ENCODE data around the gene HNRNPA3.

HNRNPA3 gene

DNA sequence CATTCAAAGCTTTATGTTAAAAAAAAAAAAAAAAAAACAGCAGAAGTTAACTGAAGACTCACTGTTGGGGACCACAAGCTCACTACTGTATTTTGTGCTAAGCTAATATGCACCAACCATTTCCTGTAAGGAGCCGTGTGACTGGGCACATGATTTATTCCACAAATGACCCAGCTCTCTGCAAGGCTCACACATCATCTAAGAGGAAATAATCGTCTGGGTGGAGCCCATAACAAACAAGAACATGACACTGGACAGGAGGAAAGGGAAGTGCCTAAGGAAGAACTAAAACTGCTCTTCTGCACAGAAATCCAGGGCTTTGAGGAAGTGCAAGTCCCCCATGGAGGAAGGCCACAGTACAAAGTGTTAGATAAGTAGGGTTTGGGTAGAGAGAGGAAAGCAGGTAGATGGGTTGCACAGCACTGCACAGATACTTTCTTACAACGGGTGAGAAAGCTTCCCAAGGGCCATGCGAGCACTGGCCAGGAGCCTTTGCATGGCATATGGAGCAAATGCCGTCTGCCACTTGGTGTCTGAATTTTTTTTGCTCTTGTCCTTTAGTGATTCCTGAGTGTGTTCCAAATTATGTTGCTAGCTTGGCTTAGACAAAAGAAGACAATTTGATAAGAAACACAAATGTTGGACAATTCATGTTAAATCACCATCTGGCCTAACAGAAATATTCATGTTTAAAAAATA lies 27.5 kb downstream of the HNRNPA3 start:
- no CpG with 5 or more reads among the region's 5 CpGs for WGBS, 2 donors (ENCODE audit: extremely low coverage in 2 of 2, insufficient read length in 2 of 2, insufficient replicate concordance in 1 of 2)
- peaks cover 2 to 45% of the 10 kb centered on the region in 2 donors for H3K36me3 ChIP-seq (replicated peaks in 1 of 2; ENCODE audit: control insufficient read depth in 2 of 2, insufficient read depth in 2 of 2, low read length in 2 of 2)
- H3K4me1 ChIP-seq (ENCODE audit: control insufficient read depth in 2 of 2, insufficient read depth in 1 of 2, low read depth in 1 of 2, low read length in 2 of 2) = peaks cover 6 to 8% of the 10 kb centered on the region in 2 donors
- no peak for DNase-seq (ENCODE audit: low spot score)
- H3K23ac ChIP-seq (ENCODE audit: low read depth, low read length, poor library complexity) = peak overlapping the region; percentile 37
- H3K27me3 ChIP-seq (ENCODE audit: control insufficient read depth in 3 of 3, insufficient read depth in 3 of 3, low read depth in 1 of 3, low read length in 3 of 3) = no peaks in the 10 kb centered on the region
- H2BK5ac ChIP-seq (ENCODE audit: low read length) = no peak overlapping the region
- H2AFZ ChIP-seq (ENCODE audit: low read length) = no peak overlapping the region
- H3K4me3 ChIP-seq (ENCODE audit: low read length in 2 of 2) = no peak overlapping the region
- no peak overlapping the region for H3K4me2 ChIP-seq (ENCODE audit: insufficient read depth, low read length, poor library complexity, severe bottlenecking)
- no peak overlapping the region for H2BK15ac ChIP-seq (ENCODE audit: low read length)
- no peak overlapping the region for H3K9ac ChIP-seq (ENCODE audit: low read depth, low read length, poor library complexity)
- H3K27ac ChIP-seq (replicated peaks; ENCODE audit: low read length) = no peak overlapping the region
- H2BK120ac ChIP-seq (ENCODE audit: low read depth, low read length) = no peak overlapping the region
- H2AK5ac ChIP-seq (ENCODE audit: low read depth, low read length) = no peak overlapping the region
- H3K79me1 ChIP-seq (ENCODE audit: low read depth, low read length) = no peaks in the 10 kb centered on the region
- H3K14ac ChIP-seq (ENCODE audit: low read length) = no peak overlapping the region
- no peak overlapping the region for H4K91ac ChIP-seq (ENCODE audit: low read depth, low read length, poor library complexity)
- peaks cover 0 to 1% of the 10 kb centered on the region in 2 donors for H3K9me3 ChIP-seq (replicated peaks in 1 of 2; ENCODE audit: control insufficient read depth in 2 of 2, insufficient read depth in 1 of 2, low read depth in 1 of 2, low read length in 2 of 2)
- no peak overlapping the region for H3K4ac ChIP-seq (ENCODE audit: low read length)
- H2BK12ac ChIP-seq (ENCODE audit: low read length) = no peak overlapping the region
- H3K18ac ChIP-seq (ENCODE audit: low read length) = no peak overlapping the region
- no peak overlapping the region for H4K8ac ChIP-seq (ENCODE audit: low read depth, low read length)

DNA sequence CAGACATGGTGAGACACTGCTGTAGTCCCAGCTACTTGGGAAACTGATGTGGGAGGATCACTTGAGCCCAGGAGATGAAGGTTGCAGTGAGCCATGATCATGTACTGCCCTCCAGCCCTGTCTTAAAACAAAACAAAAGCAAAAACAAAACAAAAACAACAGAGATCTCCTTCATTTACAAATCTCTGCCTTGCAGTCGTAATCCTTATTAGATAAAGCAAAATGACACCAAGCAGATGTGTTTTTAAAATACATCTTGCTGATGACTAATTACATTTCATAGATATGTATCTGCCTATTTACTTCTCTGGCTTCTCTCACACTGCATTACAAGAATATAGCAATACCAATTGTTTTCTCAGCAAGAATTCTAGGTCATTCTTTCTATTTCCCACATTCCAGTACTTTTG lies 29.1 kb downstream of the HNRNPA3 start:
- Histone ChIP-seq H3K14ac (ENCODE audit: low read length) (no peak overlapping the region), H3K79me1 (ENCODE audit: low read depth, low read length) (no peaks in the 10 kb centered on the region), H2AFZ (ENCODE audit: low read length) (no peak overlapping the region), H3K27ac (replicated peaks; ENCODE audit: low read length) (no peak overlapping the region), H3K23ac (ENCODE audit: low read depth, low read length, poor library complexity) (no peak overlapping the region), H2BK12ac (ENCODE audit: low read length) (no peak overlapping the region), H3K18ac (ENCODE audit: low read length) (no peak overlapping the region), H3K9me3 (replicated peaks in 1 of 2; ENCODE audit: control insufficient read depth in 2 of 2, insufficient read depth in 1 of 2, low read depth in 1 of 2, low read length in 2 of 2) (no peaks in the 10 kb centered on the region), H3K4me3 (ENCODE audit: low read length in 2 of 2) (no peak overlapping the region), H2BK120ac (ENCODE audit: low read depth, low read length) (no peak overlapping the region), H2AK5ac (ENCODE audit: low read depth, low read length) (no peak overlapping the region), H3K9ac (ENCODE audit: low read depth, low read length, poor library complexity) (no peak overlapping the region), H3K4me1 (ENCODE audit: control insufficient read depth in 2 of 2, insufficient read depth in 1 of 2, low read depth in 1 of 2, low read length in 2 of 2) (peaks cover 8% of the 10 kb centered on the region in 2 donors), H3K36me3 (replicated peaks in 1 of 2; ENCODE audit: control insufficient read depth in 2 of 2, insufficient read depth in 2 of 2, low read length in 2 of 2) (peaks cover 2 to 31% of the 10 kb centered on the region in 2 donors), H3K27me3 (ENCODE audit: control insufficient read depth in 3 of 3, insufficient read depth in 3 of 3, low read depth in 1 of 3, low read length in 3 of 3) (no peaks in the 10 kb centered on the region), H4K91ac (ENCODE audit: low read depth, low read length, poor library complexity) (no peak overlapping the region), H3K4me2 (ENCODE audit: insufficient read depth, low read length, poor library complexity, severe bottlenecking) (no peak overlapping the region), H2BK5ac (ENCODE audit: low read length) (no peak overlapping the region), H4K8ac (ENCODE audit: low read depth, low read length) (no peak overlapping the region), H2BK15ac (ENCODE audit: low read length) (no peak overlapping the region), H3K4ac (ENCODE audit: low read length) (no peak overlapping the region)
- no CpG with 5 or more reads among the region's 1 CpG for WGBS, 2 donors (ENCODE audit: extremely low coverage in 2 of 2, insufficient read length in 2 of 2, insufficient replicate concordance in 1 of 2)
- DNase-seq (ENCODE audit: low spot score) = no peak

DNA sequence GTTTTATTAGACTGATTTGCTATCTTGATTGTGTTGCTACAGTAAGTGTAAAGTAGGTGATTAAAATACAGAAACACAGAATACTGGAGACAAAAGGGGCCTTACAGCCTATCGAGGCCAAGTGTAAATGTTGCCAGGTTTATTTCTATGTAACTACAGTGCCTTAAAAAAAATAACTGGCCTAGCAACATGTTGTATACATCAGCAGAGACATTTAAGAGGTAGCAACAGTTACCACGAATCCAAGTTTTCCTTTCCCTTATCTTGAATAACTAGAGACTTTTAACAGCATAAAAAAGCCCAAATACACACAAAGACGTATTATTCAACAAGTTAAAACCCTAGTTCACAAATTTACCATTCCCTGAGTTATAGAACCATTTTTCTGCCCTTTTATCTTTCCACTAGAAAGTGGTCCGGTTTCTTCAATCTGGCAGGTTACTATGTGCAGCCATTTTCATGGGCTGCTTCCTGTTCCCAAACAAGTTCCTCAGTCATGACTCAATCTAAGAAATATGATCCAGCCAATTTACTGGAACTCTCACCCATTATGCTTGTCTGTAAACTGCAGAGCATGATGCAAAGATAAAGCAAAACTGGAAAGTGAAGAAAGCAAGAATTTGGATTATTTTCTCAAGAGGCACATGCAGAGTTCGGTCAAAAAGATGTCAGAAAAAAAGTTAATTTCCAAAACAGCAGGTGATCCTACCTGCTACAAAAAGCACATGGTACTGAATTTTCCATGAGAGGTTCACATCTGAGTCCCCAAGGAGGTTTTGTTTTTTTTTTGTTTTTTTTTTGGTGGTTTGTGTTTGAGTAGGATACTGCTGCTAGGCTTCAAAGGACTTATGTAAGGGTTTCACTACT lies 29.8 kb downstream of the HNRNPA3 start:
- no peak for DNase-seq (ENCODE audit: low spot score)
- Histone ChIP-seq H3K27ac (replicated peaks; ENCODE audit: low read length) (no peak overlapping the region), H3K4me3 (ENCODE audit: low read length in 2 of 2) (no peak overlapping the region)

DNA sequence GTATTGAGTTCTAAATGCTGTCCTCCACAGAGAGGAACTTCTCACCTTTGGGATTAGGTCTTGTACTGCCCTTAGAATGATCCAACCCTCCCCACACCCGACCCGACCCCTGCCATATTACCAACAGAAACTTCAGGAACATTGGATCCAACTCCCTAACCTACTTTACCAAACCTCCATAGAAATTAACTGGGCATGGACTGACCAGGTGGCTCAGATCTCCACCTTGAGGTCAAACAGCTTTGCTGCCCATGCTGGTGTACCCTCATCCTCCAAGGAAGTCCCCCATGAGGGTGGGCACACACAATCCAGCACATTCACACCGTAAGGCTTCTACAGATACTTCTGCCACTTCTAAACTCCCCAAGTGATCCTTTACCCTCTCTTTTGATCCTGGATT lies 30.5 kb downstream of the HNRNPA3 start:
- H3K23ac ChIP-seq (ENCODE audit: low read depth, low read length, poor library complexity) = no peak overlapping the region
- no peak overlapping the region for H2AK5ac ChIP-seq (ENCODE audit: low read depth, low read length)
- H3K4me2 ChIP-seq (ENCODE audit: insufficient read depth, low read length, poor library complexity, severe bottlenecking) = no peak overlapping the region
- no peak overlapping the region for H2BK120ac ChIP-seq (ENCODE audit: low read depth, low read length)
- no peaks in the 10 kb centered on the region for H3K27me3 ChIP-seq (ENCODE audit: control insufficient read depth in 3 of 3, insufficient read depth in 3 of 3, low read depth in 1 of 3, low read length in 3 of 3)
- no peak for DNase-seq (ENCODE audit: low spot score)
- no peak overlapping the region for H4K91ac ChIP-seq (ENCODE audit: low read depth, low read length, poor library complexity)
- H3K36me3 ChIP-seq (replicated peaks in 1 of 2; ENCODE audit: control insufficient read depth in 2 of 2, insufficient read depth in 2 of 2, low read length in 2 of 2) = peaks cover 2 to 26% of the 10 kb centered on the region in 2 donors
- H4K8ac ChIP-seq (ENCODE audit: low read depth, low read length) = no peak overlapping the region
- no peak overlapping the region for H3K9ac ChIP-seq (ENCODE audit: low read depth, low read length, poor library complexity)
- no CpG with 5 or more reads among the region's 3 CpGs for WGBS, 2 donors (ENCODE audit: extremely low coverage in 2 of 2, insufficient read length in 2 of 2, insufficient replicate concordance in 1 of 2)
- H3K9me3 ChIP-seq (replicated peaks in 1 of 2; ENCODE audit: control insufficient read depth in 2 of 2, insufficient read depth in 1 of 2, low read depth in 1 of 2, low read length in 2 of 2) = no peaks in the 10 kb centered on the region
- no peak overlapping the region for H2BK12ac ChIP-seq (ENCODE audit: low read length)
- H3K27ac ChIP-seq (replicated peaks; ENCODE audit: low read length) = no peak overlapping the region
- H3K4me3 ChIP-seq (ENCODE audit: low read length in 2 of 2) = no peak overlapping the region
- no peak overlapping the region for H2AFZ ChIP-seq (ENCODE audit: low read length)
- H2BK15ac ChIP-seq (ENCODE audit: low read length) = no peak overlapping the region
- H3K14ac ChIP-seq (ENCODE audit: low read length) = no peak overlapping the region
- H2BK5ac ChIP-seq (ENCODE audit: low read length) = no peak overlapping the region
- H3K4me1 ChIP-seq (ENCODE audit: control insufficient read depth in 2 of 2, insufficient read depth in 1 of 2, low read depth in 1 of 2, low read length in 2 of 2) = peaks cover 8% of the 10 kb centered on the region in 2 donors
- no peak overlapping the region for H3K4ac ChIP-seq (ENCODE audit: low read length)
- no peak overlapping the region for H3K18ac ChIP-seq (ENCODE audit: low read length)
- no peaks in the 10 kb centered on the region for H3K79me1 ChIP-seq (ENCODE audit: low read depth, low read length)

More for the DNA sequence above, 29.8 kb downstream of the HNRNPA3 start:
- no peak overlapping the region for H3K4me2 ChIP-seq (ENCODE audit: insufficient read depth, low read length, poor library complexity, severe bottlenecking)
- no peak overlapping the region for H4K91ac ChIP-seq (ENCODE audit: low read depth, low read length, poor library complexity)
- H3K9me3 ChIP-seq (replicated peaks in 1 of 2; ENCODE audit: control insufficient read depth in 2 of 2, insufficient read depth in 1 of 2, low read depth in 1 of 2, low read length in 2 of 2) = no peaks in the 10 kb centered on the region
- H4K8ac ChIP-seq (ENCODE audit: low read depth, low read length) = no peak overlapping the region
- peaks cover 8% of the 10 kb centered on the region in 2 donors for H3K4me1 ChIP-seq (ENCODE audit: control insufficient read depth in 2 of 2, insufficient read depth in 1 of 2, low read depth in 1 of 2, low read length in 2 of 2)
- H2AFZ ChIP-seq (ENCODE audit: low read length) = no peak overlapping the region
- H3K79me1 ChIP-seq (ENCODE audit: low read depth, low read length) = no peaks in the 10 kb centered on the region
- no peak overlapping the region for H2BK12ac ChIP-seq (ENCODE audit: low read length)
- H3K18ac ChIP-seq (ENCODE audit: low read length) = no peak overlapping the region
- no peak overlapping the region for H3K9ac ChIP-seq (ENCODE audit: low read depth, low read length, poor library complexity)
- H2AK5ac ChIP-seq (ENCODE audit: low read depth, low read length) = no peak overlapping the region
- no peak overlapping the region for H3K4ac ChIP-seq (ENCODE audit: low read length)
- no peak overlapping the region for H3K14ac ChIP-seq (ENCODE audit: low read length)
- H2BK120ac ChIP-seq (ENCODE audit: low read depth, low read length) = no peak overlapping the region
- no peaks in the 10 kb centered on the region for H3K27me3 ChIP-seq (ENCODE audit: control insufficient read depth in 3 of 3, insufficient read depth in 3 of 3, low read depth in 1 of 3, low read length in 3 of 3)
- no peak overlapping the region for H2BK5ac ChIP-seq (ENCODE audit: low read length)
- H3K36me3 ChIP-seq (replicated peaks in 1 of 2; ENCODE audit: control insufficient read depth in 2 of 2, insufficient read depth in 2 of 2, low read length in 2 of 2) = peaks cover 2 to 26% of the 10 kb centered on the region in 2 donors
- H2BK15ac ChIP-seq (ENCODE audit: low read length) = no peak overlapping the region
- no CpG with 5 or more reads among the region's 5 CpGs for WGBS, 2 donors (ENCODE audit: extremely low coverage in 2 of 2, insufficient read length in 2 of 2, insufficient replicate concordance in 1 of 2)
- no peak overlapping the region for H3K23ac ChIP-seq (ENCODE audit: low read depth, low read length, poor library complexity)

Measured in neuronal stem cell (in vitro differentiated cells).